ENCODE results near the gene GSTT4.

The GSTT4 gene

DNA sequence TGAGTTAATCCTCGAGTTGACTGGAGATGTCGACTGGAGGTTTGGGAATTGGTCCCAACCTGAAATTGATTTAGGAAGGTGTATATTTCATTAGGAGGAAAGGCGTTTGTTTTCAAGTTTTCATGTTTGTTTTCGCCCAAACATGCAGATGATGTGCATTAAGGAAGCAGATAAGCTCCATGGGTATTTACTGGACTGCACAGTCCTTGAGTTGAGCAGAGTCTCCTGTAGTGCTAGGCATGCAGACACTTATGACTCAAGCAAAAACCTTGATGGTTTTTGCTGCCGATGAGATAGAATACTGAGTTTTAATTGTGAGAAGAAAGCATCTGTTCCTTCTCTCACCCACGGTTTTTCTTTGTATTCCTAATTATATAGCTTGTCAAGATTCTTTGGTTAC lies 33.8 kb upstream of the GSTT4 start:
- Histone ChIP-seq H3K27ac (ENCODE audit: low read depth, low read length) (no peak overlapping the region), H3K4me1 (ENCODE audit: insufficient read depth, low read length) (peaks cover 6% of the 10 kb centered on the region; the same call in 1 of the 2 replicates), H3K36me3 (ENCODE audit: insufficient read depth, low read length) (peaks cover 73% of the 10 kb centered on the region), H3K9ac (ENCODE audit: low read depth, low read length) (no peak overlapping the region), H3K9me3 (ENCODE audit: insufficient read depth, low read depth, low read length) (no peaks in the 10 kb centered on the region), H3K27me3 (ENCODE audit: insufficient read depth, low read length) (no peaks in the 10 kb centered on the region), H3K4me3 (ENCODE audit: low read length) (no peak overlapping the region)
- WGBS, result 92% methylated on average over 5 of the region's 6 CpGs

DNA sequence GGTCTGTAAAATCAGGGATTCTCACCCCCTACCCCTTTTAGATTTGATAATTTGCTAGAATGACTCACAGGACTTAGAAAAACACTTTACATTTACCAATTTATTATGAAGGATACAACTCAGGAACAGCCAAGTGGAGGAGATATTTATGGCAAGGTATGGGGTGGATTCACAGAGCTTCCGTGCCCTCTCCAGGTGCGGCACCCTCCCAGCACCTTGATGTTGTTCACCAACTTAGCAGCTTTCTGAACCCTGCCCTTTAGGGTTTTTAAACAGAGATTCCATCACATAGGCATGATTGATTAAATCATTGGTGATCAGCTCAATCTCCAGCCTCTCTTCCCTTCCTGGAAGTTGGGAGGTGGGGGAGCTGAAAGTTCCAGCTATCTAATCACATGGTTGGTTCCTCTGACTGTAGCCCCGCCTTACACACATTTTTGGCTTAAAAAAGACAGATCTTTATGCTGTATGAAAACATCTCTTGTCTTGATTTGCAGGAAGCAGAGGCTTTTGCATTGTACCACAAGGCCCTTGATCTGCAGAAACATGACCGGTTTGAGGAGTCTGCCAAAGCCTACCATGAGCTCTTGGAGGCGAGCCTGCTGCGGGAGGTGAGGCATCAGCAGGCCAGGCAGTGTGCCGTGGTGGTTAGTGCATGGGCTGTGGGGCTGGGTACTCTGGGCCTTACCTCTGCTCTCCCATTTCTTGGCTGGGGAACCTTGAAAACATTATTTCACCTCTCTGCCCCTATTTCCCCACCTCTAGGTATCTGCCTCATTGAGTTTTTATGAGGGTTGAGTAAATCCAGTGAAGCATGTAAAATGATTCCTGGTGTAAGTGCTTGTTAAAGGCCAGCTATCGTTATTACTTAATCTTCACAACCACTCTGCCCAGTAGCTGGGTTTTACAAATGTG lies 32.9 kb upstream of the GSTT4 start:
- Histone ChIP-seq H3K27me3 (ENCODE audit: insufficient read depth, low read length) (no peaks in the 10 kb centered on the region), H3K4me3 (ENCODE audit: low read length) (no peak overlapping the region), H3K36me3 (ENCODE audit: insufficient read depth, low read length) (peaks cover 68% of the 10 kb centered on the region), H3K9ac (ENCODE audit: low read depth, low read length) (no peak overlapping the region), H3K9me3 (ENCODE audit: insufficient read depth, low read depth, low read length) (no peaks in the 10 kb centered on the region), H3K4me1 (ENCODE audit: insufficient read depth, low read length) (peaks cover 6% of the 10 kb centered on the region; the same call in 1 of the 2 replicates), H3K27ac (ENCODE audit: low read depth, low read length) (no peak overlapping the region)
- 96% methylated on average over 8 of the region's 8 CpGs for WGBS

DNA sequence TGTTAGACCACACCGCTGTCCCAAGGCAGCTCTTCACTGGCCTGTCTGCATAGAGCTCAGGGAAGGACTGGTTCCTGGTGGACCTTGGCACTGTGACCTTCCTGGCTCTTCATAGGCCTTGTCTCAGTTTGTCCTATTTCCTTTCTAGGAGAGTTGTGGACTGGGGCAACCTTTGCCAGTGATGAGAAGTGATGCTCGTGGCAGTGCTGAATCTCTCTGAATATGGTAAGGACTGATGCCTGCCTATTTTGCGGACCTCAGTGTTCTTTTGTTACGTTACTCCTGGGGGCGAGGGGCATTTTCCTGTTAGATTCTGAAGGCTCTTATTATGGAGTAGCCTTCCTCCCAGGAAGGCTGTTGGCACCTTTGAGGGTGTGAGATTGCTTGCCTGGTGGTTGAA lies 30.0 kb upstream of the GSTT4 start:
- 90% methylated on average over 5 of the region's 5 CpGs for WGBS
- Histone ChIP-seq H3K4me1 (ENCODE audit: insufficient read depth, low read length) (peaks cover 6% of the 10 kb centered on the region; the same call in 1 of the 2 replicates), H3K9ac (ENCODE audit: low read depth, low read length) (no peak overlapping the region), H3K27ac (ENCODE audit: low read depth, low read length) (no peak overlapping the region), H3K36me3 (ENCODE audit: insufficient read depth, low read length) (peaks cover 40% of the 10 kb centered on the region), H3K4me3 (ENCODE audit: low read length) (no peak overlapping the region), H3K27me3 (ENCODE audit: insufficient read depth, low read length) (no peaks in the 10 kb centered on the region), H3K9me3 (ENCODE audit: insufficient read depth, low read depth, low read length) (no peaks in the 10 kb centered on the region)

- Histone ChIP-seq H3K4me3 (ENCODE audit: low read length) (no peak overlapping the region), H3K4me1 (ENCODE audit: insufficient read depth, low read length) (peaks cover 6% of the 10 kb centered on the region; the same call in 1 of the 2 replicates), H3K36me3 (ENCODE audit: insufficient read depth, low read length) (peaks cover 25% of the 10 kb centered on the region), H3K27me3 (ENCODE audit: insufficient read depth, low read length) (no peaks in the 10 kb centered on the region), H3K9me3 (ENCODE audit: insufficient read depth, low read depth, low read length) (no peaks in the 10 kb centered on the region), H3K9ac (ENCODE audit: low read depth, low read length) (no peak overlapping the region), H3K27ac (ENCODE audit: low read depth, low read length) (no peak overlapping the region)
- WGBS, result 94% methylated on average over 4 of the region's 4 CpGs
Measured at GRCh38 chr22:24033731-24034130, 28.5 kb upstream of the GSTT4 start.

DNA sequence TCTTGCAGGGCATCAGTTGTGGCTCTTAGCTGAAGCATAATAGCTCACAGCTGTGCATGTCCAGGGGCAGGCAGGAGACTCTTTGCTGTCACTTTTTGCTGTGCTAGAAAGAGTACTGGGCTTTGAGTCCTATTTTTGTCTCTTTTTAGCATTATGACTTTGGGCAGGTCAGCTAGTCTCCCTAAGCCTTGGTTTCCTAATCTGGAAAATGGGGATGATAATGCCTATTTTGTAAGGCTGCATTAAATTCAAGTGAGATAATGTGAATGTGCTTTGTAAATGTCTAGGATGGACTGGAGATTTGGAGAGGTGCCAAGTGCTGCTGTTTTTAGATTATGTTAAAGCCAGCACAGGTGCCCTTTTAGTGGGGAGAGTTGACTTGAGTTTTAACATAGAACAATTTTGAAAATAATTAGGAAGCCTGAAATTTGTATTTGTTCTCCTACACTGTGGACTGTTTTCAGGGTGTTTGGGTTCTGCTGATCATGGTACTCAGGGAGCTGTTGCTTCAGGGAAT lies 25.0 kb upstream of the GSTT4 start:
- no peaks in the 10 kb centered on the region for H3K27me3 ChIP-seq (ENCODE audit: insufficient read depth, low read length)
- no peak overlapping the region for H3K27ac ChIP-seq (ENCODE audit: low read depth, low read length)
- H3K36me3 ChIP-seq (ENCODE audit: insufficient read depth, low read length), result no peaks in the 10 kb centered on the region
- peaks cover 6% of the 10 kb centered on the region for H3K4me1 ChIP-seq (ENCODE audit: insufficient read depth, low read length)
- H3K4me3 ChIP-seq (ENCODE audit: low read length), result no peak overlapping the region
- no peak overlapping the region for H3K9ac ChIP-seq (ENCODE audit: low read depth, low read length)
- H3K9me3 ChIP-seq (ENCODE audit: insufficient read depth, low read depth, low read length), result no peaks in the 10 kb centered on the region

- WGBS, result 100% methylated on average over 3 of the region's 3 CpGs
- no peak overlapping the region for H3K27ac ChIP-seq (ENCODE audit: low read depth, low read length)
- no peaks in the 10 kb centered on the region for H3K9me3 ChIP-seq (ENCODE audit: insufficient read depth, low read depth, low read length)
- H3K9ac ChIP-seq (ENCODE audit: low read depth, low read length), result no peak overlapping the region
- no peaks in the 10 kb centered on the region for H3K27me3 ChIP-seq (ENCODE audit: insufficient read depth, low read length)
- H3K4me1 ChIP-seq (ENCODE audit: insufficient read depth, low read length), result peaks cover 6% of the 10 kb centered on the region
- no peaks in the 10 kb centered on the region for H3K36me3 ChIP-seq (ENCODE audit: insufficient read depth, low read length)
- H3K4me3 ChIP-seq (ENCODE audit: low read length), result no peak overlapping the region
Measured at GRCh38 chr22:24029304-24029703, 24.1 kb upstream of the GSTT4 start.

- no peak overlapping the region for H3K4me3 ChIP-seq (ENCODE audit: low read length)
Measured at GRCh38 chr22:24028533-24028932, 23.3 kb upstream of the GSTT4 start.

DNA sequence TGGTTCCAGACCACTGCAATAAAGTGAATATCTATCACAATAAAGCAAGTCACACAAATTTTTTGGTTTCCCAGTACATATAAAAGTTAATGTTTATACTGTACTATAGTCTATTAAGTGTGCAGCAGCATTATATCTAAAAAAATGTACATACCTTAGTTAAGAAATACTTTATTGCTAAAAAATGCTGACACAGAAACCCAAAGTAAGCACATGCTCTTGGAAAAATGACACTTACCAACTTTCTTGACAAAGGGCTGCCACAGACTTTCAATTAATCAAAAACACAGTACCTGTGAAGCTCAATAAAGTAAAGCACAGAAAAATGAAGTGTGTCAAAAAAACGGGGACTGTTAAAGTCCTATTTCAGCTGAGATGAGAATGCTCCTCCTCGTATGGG lies 22.7 kb upstream of the GSTT4 start:
- no peak overlapping the region for H3K27ac ChIP-seq (ENCODE audit: low read depth, low read length)
- H3K4me1 ChIP-seq (ENCODE audit: insufficient read depth, low read length), result peaks cover 6% of the 10 kb centered on the region
- H3K27me3 ChIP-seq (ENCODE audit: insufficient read depth, low read length), result no peaks in the 10 kb centered on the region
- 87% methylated on average over 2 of the region's 2 CpGs for WGBS
- no peak overlapping the region for H3K4me3 ChIP-seq (ENCODE audit: low read length)
- H3K9me3 ChIP-seq (ENCODE audit: insufficient read depth, low read depth, low read length), result no peaks in the 10 kb centered on the region
- no peak overlapping the region for H3K9ac ChIP-seq (ENCODE audit: low read depth, low read length)
- no peaks in the 10 kb centered on the region for H3K36me3 ChIP-seq (ENCODE audit: insufficient read depth, low read length)

More at GRCh38 chr22:24028533-24028932, 23.3 kb upstream of the GSTT4 start:
- WGBS, result 80% methylated on average over 2 of the region's 2 CpGs
- Histone ChIP-seq H3K9me3 (ENCODE audit: insufficient read depth, low read depth, low read length) (no peaks in the 10 kb centered on the region), H3K36me3 (ENCODE audit: insufficient read depth, low read length) (no peaks in the 10 kb centered on the region), H3K27ac (ENCODE audit: low read depth, low read length) (no peak overlapping the region), H3K9ac (ENCODE audit: low read depth, low read length) (no peak overlapping the region), H3K27me3 (ENCODE audit: insufficient read depth, low read length) (no peaks in the 10 kb centered on the region), H3K4me1 (ENCODE audit: insufficient read depth, low read length) (peaks cover 6% of the 10 kb centered on the region)

DNA sequence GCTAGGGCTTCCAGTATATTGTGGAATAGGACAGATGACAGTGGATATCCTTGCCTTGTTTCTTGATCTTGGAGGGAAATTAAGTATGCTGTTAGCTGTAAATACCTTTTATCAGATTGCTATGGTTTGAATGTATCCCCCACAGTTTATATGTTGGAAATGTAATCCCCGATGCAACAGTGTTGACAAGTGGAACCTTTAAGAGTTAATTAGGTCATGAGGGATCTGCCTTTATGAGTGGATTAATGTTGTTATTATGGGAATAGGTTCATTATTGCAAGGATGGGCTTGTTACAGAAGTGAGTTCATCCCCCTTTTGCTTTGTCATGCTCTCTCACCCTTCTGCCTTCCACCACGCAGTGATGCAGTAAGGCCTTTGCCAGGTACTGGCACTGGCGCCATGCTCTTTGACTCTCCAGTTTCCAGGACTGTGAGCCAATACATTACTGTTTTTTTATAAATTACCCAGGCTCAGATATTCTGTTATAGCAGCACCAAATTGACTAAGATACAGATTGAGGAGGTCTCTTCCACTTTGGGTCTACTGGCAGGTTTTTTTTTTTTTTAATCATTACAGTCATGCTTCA lies 22.2 kb upstream of the GSTT4 start:
- H3K4me1 ChIP-seq (ENCODE audit: insufficient read depth, low read length), result peaks cover 6% of the 10 kb centered on the region
- no peak overlapping the region for H3K4me3 ChIP-seq (ENCODE audit: low read length)
- WGBS, result 90% methylated on average over 3 of the region's 3 CpGs
- no peaks in the 10 kb centered on the region for H3K27me3 ChIP-seq (ENCODE audit: insufficient read depth, low read length)
- H3K9me3 ChIP-seq (ENCODE audit: insufficient read depth, low read depth, low read length), result no peaks in the 10 kb centered on the region
- no peaks in the 10 kb centered on the region for H3K36me3 ChIP-seq (ENCODE audit: insufficient read depth, low read length)
- no peak overlapping the region for H3K9ac ChIP-seq (ENCODE audit: low read depth, low read length)
- H3K27ac ChIP-seq (ENCODE audit: low read depth, low read length), result no peak overlapping the region

DNA sequence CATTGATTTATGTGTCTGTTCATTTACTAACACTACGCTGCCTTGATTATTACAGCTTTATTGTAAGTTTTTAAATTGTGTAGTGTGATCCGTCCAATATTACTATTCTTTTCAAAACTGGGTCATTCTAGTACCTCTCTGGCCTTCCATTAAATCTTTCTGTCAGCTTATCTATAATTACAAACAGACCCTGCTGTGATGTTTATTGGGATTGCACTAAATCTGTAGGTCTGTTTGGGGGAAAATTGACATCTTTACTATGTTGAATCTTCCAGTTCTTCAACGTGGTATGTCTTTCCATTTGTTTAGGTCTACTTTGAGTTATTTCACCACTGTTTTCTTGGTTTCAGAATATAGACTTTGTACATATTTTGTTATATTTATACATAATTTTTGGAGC lies 21.5 kb upstream of the GSTT4 start:
- no peaks in the 10 kb centered on the region for H3K27me3 ChIP-seq (ENCODE audit: insufficient read depth, low read length)
- no peak overlapping the region for H3K27ac ChIP-seq (ENCODE audit: low read depth, low read length)
- H3K9me3 ChIP-seq (ENCODE audit: insufficient read depth, low read depth, low read length), result no peaks in the 10 kb centered on the region
- 100% methylated on average over 2 of the region's 3 CpGs for WGBS
- no peak overlapping the region for H3K4me3 ChIP-seq (ENCODE audit: low read length)
- peaks cover 6% of the 10 kb centered on the region for H3K4me1 ChIP-seq (ENCODE audit: insufficient read depth, low read length)
- H3K9ac ChIP-seq (ENCODE audit: low read depth, low read length), result no peak overlapping the region
- no peaks in the 10 kb centered on the region for H3K36me3 ChIP-seq (ENCODE audit: insufficient read depth, low read length)

GRCh38 chr22:24026056-24026455 lies 20.8 kb upstream of the GSTT4 start:
- H3K27me3 ChIP-seq (ENCODE audit: insufficient read depth, low read length), result no peaks in the 10 kb centered on the region
- H3K36me3 ChIP-seq (ENCODE audit: insufficient read depth, low read length), result no peaks in the 10 kb centered on the region
- peaks cover 6% of the 10 kb centered on the region for H3K4me1 ChIP-seq (ENCODE audit: insufficient read depth, low read length)
- no peak overlapping the region for H3K4me3 ChIP-seq (ENCODE audit: low read length)
- H3K9ac ChIP-seq (ENCODE audit: low read depth, low read length), result no peak overlapping the region
- 96% methylated on average over 2 of the region's 2 CpGs for WGBS
- no peak overlapping the region for H3K27ac ChIP-seq (ENCODE audit: low read depth, low read length)
- no peaks in the 10 kb centered on the region for H3K9me3 ChIP-seq (ENCODE audit: insufficient read depth, low read depth, low read length)
